ENCODE measurements around the gene CPXM1. TPM values are rescaled to one million over a fixed set of nuclear protein-coding genes. Genes with fewer than 3 reads are reported as not detected.
A peak's percentile ranks its signal among the peaks of the same experiment; 100 is the strongest.

CPXM1 gene
- polyA plus RNA-seq, 3 donors = 0.05 TPM; not detected in 2

GRCh38 chr20:2750491-2751251 is 49.8 kb downstream of the CPXM1 start:
- TF ChIP-seq, protein P1, sequence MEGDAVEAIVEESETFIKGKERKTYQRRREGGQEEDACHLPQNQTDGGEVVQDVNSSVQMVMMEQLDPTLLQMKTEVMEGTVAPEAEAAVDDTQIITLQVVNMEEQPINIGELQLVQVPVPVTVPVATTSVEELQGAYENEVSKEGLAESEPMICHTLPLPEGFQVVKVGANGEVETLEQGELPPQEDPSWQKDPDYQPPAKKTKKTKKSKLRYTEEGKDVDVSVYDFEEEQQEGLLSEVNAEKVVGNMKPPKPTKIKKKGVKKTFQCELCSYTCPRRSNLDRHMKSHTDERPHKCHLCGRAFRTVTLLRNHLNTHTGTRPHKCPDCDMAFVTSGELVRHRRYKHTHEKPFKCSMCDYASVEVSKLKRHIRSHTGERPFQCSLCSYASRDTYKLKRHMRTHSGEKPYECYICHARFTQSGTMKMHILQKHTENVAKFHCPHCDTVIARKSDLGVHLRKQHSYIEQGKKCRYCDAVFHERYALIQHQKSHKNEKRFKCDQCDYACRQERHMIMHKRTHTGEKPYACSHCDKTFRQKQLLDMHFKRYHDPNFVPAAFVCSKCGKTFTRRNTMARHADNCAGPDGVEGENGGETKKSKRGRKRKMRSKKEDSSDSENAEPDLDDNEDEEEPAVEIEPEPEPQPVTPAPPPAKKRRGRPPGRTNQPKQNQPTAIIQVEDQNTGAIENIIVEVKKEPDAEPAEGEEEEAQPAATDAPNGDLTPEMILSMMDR (IDR thresholded peaks at IDR 0.05) = no peak
- H3K27me3 ChIP-seq (ENCODE audit: control insufficient read depth in 2 of 2, insufficient read depth in 2 of 2, low read length in 2 of 2) = peaks cover 18 to 48% of the 10 kb centered on the region in 2 donors
- peaks cover 49 to 84% (median 51%) of the 10 kb centered on the region in 3 donors for H3K27me3 Mint-ChIP-seq (ENCODE audit: low read depth in 3 of 3)
- peak overlapping the region; percentile 83 for H3K4me2 ChIP-seq (replicated peaks; ENCODE audit: extremely low read depth, low read length, poor library complexity, severe bottlenecking)
- H3K4me3 ChIP-seq (replicated peaks in 1 of 3; ENCODE audit: low read depth in 2 of 3, low read length in 3 of 3) = peak overlapping the region in 2 of 3 experiments; percentile 18 to 75
- DNase-seq = peak; percentile 78 to 85 (median 83)
- no peak overlapping the region for H3K27ac ChIP-seq (ENCODE audit: low read depth in 1 of 2, low read length in 2 of 2)
- H3K9me3 Mint-ChIP-seq = peaks cover 0 to 14% (median 10%) of the 10 kb centered on the region in 7 donors
- H3K4me1 ChIP-seq (ENCODE audit: control insufficient read depth in 1 of 2, insufficient read depth in 2 of 2, low read length in 2 of 2) = peaks cover 27 to 33% of the 10 kb centered on the region in 2 donors
- H3K79me2 ChIP-seq (ENCODE audit: insufficient read depth, low read length) = no peaks in the 10 kb centered on the region
- no peaks in the 10 kb centered on the region for H3K36me3 ChIP-seq (replicated peaks in 1 of 2; ENCODE audit: control insufficient read depth in 1 of 2, insufficient read depth in 2 of 2, low read length in 2 of 2)
- H3K9ac ChIP-seq (ENCODE audit: insufficient read depth, low read length, poor library complexity, severe bottlenecking) = peak overlapping the region; percentile 35
- peaks cover 0 to 3% of the 10 kb centered on the region in 2 donors for H3K9me3 ChIP-seq (replicated peaks in 1 of 2; ENCODE audit: control insufficient read depth in 1 of 2, insufficient read depth in 1 of 2, low read length in 2 of 2)
- H3K4me3 Mint-ChIP-seq = peak overlapping the region; percentile 81 to 93
- peak overlapping the region; percentile 77 for H2AFZ ChIP-seq (ENCODE audit: insufficient read depth, low read depth, low read length, poor library complexity, severe bottlenecking)
- peak overlapping the region; percentile 29 to 84 (median 74) for H3K27ac Mint-ChIP-seq
- WGBS (ENCODE audit: insufficient coverage) = 2% methylated on average over 25 of the region's 34 CpGs
- H4K20me1 ChIP-seq (ENCODE audit: insufficient read depth, low read length) = no peaks in the 10 kb centered on the region
- peaks cover 25% of the 10 kb centered on the region for H3K4me1 Mint-ChIP-seq
- intact Hi-C loops (cut with micrococcal nuclease) = loop anchor here in 1 of 2 donors (5.0 kb wide), 1 partner anchor 63 kb away; no protein-coding TSS in a partner anchor
- peaks cover 3 to 14% of the 10 kb centered on the region in 2 donors for H3K36me3 Mint-ChIP-seq

- H3K79me2 ChIP-seq (ENCODE audit: insufficient read depth, low read length) = no peaks in the 10 kb centered on the region
- intact Hi-C loops (cut with micrococcal nuclease) = loop anchor here (5.0 to 10.0 kb wide), 2 partner anchors 63 to 255 kb away; no protein-coding TSS in a partner anchor
- H3K9me3 Mint-ChIP-seq = peaks cover 0 to 14% (median 10%) of the 10 kb centered on the region in 7 donors
- peaks cover 25% of the 10 kb centered on the region for H3K4me1 Mint-ChIP-seq
- no peaks in the 10 kb centered on the region for H4K20me1 ChIP-seq (ENCODE audit: insufficient read depth, low read length)
- peaks cover 3 to 14% of the 10 kb centered on the region in 2 donors for H3K36me3 Mint-ChIP-seq
- H3K4me3 Mint-ChIP-seq = peak overlapping the region; percentile 81 to 93
- TF ChIP-seq, protein P1 (IDR thresholded peaks at IDR 0.05) = no peak
- H2AFZ ChIP-seq (ENCODE audit: insufficient read depth, low read depth, low read length, poor library complexity, severe bottlenecking) = peak overlapping the region; percentile 74
- peaks cover 0 to 3% of the 10 kb centered on the region in 2 donors for H3K9me3 ChIP-seq (replicated peaks in 1 of 2; ENCODE audit: control insufficient read depth in 1 of 2, insufficient read depth in 1 of 2, low read length in 2 of 2)
- no peaks in the 10 kb centered on the region for H3K36me3 ChIP-seq (replicated peaks in 1 of 2; ENCODE audit: control insufficient read depth in 1 of 2, insufficient read depth in 2 of 2, low read length in 2 of 2)
- H3K9ac ChIP-seq (ENCODE audit: insufficient read depth, low read length, poor library complexity, severe bottlenecking) = no peak overlapping the region
- no peak for DNase-seq
- H3K27ac ChIP-seq (ENCODE audit: low read depth in 1 of 2, low read length in 2 of 2) = no peak overlapping the region
- peaks cover 27 to 33% of the 10 kb centered on the region in 2 donors for H3K4me1 ChIP-seq (ENCODE audit: control insufficient read depth in 1 of 2, insufficient read depth in 2 of 2, low read length in 2 of 2)
- H3K27me3 Mint-ChIP-seq (ENCODE audit: low read depth in 3 of 3) = peaks cover 48 to 80% (median 48%) of the 10 kb centered on the region in 3 donors
- H3K27ac Mint-ChIP-seq = peak overlapping the region in 4 of 7 donors; percentile 31 to 84 (median 66)
- peak overlapping the region in 1 of 3 experiments; percentile 75 for H3K4me3 ChIP-seq (replicated peaks in 1 of 3; ENCODE audit: low read depth in 2 of 3, low read length in 3 of 3)
- H3K4me2 ChIP-seq (replicated peaks; ENCODE audit: extremely low read depth, low read length, poor library complexity, severe bottlenecking) = peak overlapping the region; percentile 83
- 35% methylated on average over 28 of the region's 30 CpGs for WGBS (ENCODE audit: insufficient coverage)
- H3K27me3 ChIP-seq (ENCODE audit: control insufficient read depth in 2 of 2, insufficient read depth in 2 of 2, low read length in 2 of 2) = peaks cover 18 to 43% of the 10 kb centered on the region in 2 donors
Observed at GRCh38 chr20:2749951-2750490, 50.4 kb downstream of the CPXM1 start.
